Small intestine (tissue), 16 donors: ENCODE measurements around the gene USH2A. TPM values are rescaled to one million over a fixed set of nuclear protein-coding genes. Genes with fewer than 3 reads are reported as not detected.

ENCODE experiments used
- DNase-seq, 2 donors: peaks; one replicate each; pipeline versions ENCODE4 v3.0.0 to v3.0.0-alpha.2; 2013
- FAIRE-seq: peaks from 2 replicates; lab custom pipeline; 2012; peaks lifted over from hg19 to GRCh38; lab: Jason Lieb, UNC
- H3K27ac ChIP-seq, 3 donors: one replicate each; pipeline ENCODE4 v1.5.1; 2013; ENCODE audit warnings: low read length in 2 of 3, mild to moderate bottlenecking in 2 of 3, control low read depth in 1 of 3, inconsistent platforms in 1 of 3, low read depth in 1 of 3, moderate library complexity in 1 of 3
- H3K27me3 ChIP-seq, 3 donors: one replicate each; pipeline ENCODE4 v1.6.1; 2013; ENCODE audit warnings: low read length in 3 of 3, inconsistent platforms in 1 of 3; ENCODE audit not compliant: control insufficient read depth in 3 of 3, insufficient read depth in 3 of 3
- H3K36me3 ChIP-seq, 3 donors: one replicate each; pipeline ENCODE4 v1.6.1; 2013; ENCODE audit warnings: low read length in 3 of 3, inconsistent platforms in 1 of 3, low read depth in 1 of 3, mild to moderate bottlenecking in 1 of 3, moderate library complexity in 1 of 3; ENCODE audit not compliant: control insufficient read depth in 3 of 3, insufficient read depth in 2 of 3
- H3K4me1 ChIP-seq, 3 donors: one replicate each; pipeline ENCODE4 v1.6.1; 2013; ENCODE audit warnings: low read length in 2 of 3, inconsistent platforms in 1 of 3, low read depth in 1 of 3, mild to moderate bottlenecking in 1 of 3, moderate library complexity in 1 of 3; ENCODE audit not compliant: control insufficient read depth in 3 of 3, insufficient read depth in 2 of 3
- H3K4me3 ChIP-seq, 3 donors: one replicate each; pipeline ENCODE4 v1.5.1; 2013; ENCODE audit warnings: low read length in 3 of 3, control low read depth in 1 of 3, inconsistent platforms in 1 of 3, low read depth in 1 of 3, mild to moderate bottlenecking in 1 of 3, moderate library complexity in 1 of 3
- H3K9me3 ChIP-seq, 2 donors: one replicate each; pipeline ENCODE4 v1.6.1; 2013; ENCODE audit warnings: low read depth in 1 of 2, low read length in 1 of 2; ENCODE audit not compliant: control insufficient read depth in 2 of 2, insufficient read depth in 1 of 2
- WGBS, 3 donors: extraction: QIAGEN DNeasy Blood & Tissue Kit; methylation state at CpG; one replicate each; pipeline ENCODE4 v1.1.7; 2013; 5-methylcytosine and 5-hydroxymethylcytosine counted together
- long read RNA-seq, 10 donors: transcript quantifications; one replicate each; lab custom pipeline, GENCODE V29; 2026
- polyA plus RNA-seq, 4 donors: library from polyadenylated mRNA; stranded (reverse) in 3 of 4; unstranded in 1 of 4; fragments of 200-250 nt in 3 of 4; fragments of 120-200 nt in 1 of 4; gene quantifications; one replicate each; pipeline versions ENCODE4 v1.2.1 to v1.2.3, GENCODE V29; 2013
- donor health status: healthy with polysubstance abuse.
- donor health status: control.
- donor health status: control.
- donor health status: Bipolar disorder and iron deficiency.
- donor health status: healthy.

USH2A gene, protein sequence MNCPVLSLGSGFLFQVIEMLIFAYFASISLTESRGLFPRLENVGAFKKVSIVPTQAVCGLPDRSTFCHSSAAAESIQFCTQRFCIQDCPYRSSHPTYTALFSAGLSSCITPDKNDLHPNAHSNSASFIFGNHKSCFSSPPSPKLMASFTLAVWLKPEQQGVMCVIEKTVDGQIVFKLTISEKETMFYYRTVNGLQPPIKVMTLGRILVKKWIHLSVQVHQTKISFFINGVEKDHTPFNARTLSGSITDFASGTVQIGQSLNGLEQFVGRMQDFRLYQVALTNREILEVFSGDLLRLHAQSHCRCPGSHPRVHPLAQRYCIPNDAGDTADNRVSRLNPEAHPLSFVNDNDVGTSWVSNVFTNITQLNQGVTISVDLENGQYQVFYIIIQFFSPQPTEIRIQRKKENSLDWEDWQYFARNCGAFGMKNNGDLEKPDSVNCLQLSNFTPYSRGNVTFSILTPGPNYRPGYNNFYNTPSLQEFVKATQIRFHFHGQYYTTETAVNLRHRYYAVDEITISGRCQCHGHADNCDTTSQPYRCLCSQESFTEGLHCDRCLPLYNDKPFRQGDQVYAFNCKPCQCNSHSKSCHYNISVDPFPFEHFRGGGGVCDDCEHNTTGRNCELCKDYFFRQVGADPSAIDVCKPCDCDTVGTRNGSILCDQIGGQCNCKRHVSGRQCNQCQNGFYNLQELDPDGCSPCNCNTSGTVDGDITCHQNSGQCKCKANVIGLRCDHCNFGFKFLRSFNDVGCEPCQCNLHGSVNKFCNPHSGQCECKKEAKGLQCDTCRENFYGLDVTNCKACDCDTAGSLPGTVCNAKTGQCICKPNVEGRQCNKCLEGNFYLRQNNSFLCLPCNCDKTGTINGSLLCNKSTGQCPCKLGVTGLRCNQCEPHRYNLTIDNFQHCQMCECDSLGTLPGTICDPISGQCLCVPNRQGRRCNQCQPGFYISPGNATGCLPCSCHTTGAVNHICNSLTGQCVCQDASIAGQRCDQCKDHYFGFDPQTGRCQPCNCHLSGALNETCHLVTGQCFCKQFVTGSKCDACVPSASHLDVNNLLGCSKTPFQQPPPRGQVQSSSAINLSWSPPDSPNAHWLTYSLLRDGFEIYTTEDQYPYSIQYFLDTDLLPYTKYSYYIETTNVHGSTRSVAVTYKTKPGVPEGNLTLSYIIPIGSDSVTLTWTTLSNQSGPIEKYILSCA (N-terminal part only)
- polyA plus RNA-seq: under 1 TPM in 2 of 4 donors, not detected in 2; under 0.01 to 0.07 TPM
- long read RNA-seq, donor 1: 0 reads
- long read RNA-seq, donor 2: 0 reads
- long read RNA-seq, donor 3: 0 reads
- long read RNA-seq, donor 4: 0 reads
- long read RNA-seq, donor 5: 0 reads
- long read RNA-seq, donor 6: 0 reads
- long read RNA-seq, donor 7: 0 reads
- long read RNA-seq, donor 8: 0 reads
- long read RNA-seq, donor 9: 0 reads
- long read RNA-seq, donor 10: 0 reads

GRCh38 chr1:216422821-216423520, at the start of gene USH2A:
USH2A (minus strand) TSS chr1:216423448; CDS start chr1:216422336, 1,112 bp downstream.
- H3K9me3 ChIP-seq: no peaks in the 10 kb centered on the region
- no peaks in the 10 kb centered on the region for H3K27me3 ChIP-seq
- peak; percentile 2 to 18 for DNase-seq
- no peak within 1 kb of the TSS for H3K4me3 ChIP-seq
- H3K4me1 ChIP-seq: no peaks in the 10 kb centered on the region
- no peak within 1 kb of the TSS for H3K27ac ChIP-seq
- no peak for FAIRE-seq
- no peaks in the 10 kb centered on the region for H3K36me3 ChIP-seq
- 38 to 49% (median 47%) methylated on average over 5 of the region's 5 CpGs for WGBS, 3 donors

DNA sequence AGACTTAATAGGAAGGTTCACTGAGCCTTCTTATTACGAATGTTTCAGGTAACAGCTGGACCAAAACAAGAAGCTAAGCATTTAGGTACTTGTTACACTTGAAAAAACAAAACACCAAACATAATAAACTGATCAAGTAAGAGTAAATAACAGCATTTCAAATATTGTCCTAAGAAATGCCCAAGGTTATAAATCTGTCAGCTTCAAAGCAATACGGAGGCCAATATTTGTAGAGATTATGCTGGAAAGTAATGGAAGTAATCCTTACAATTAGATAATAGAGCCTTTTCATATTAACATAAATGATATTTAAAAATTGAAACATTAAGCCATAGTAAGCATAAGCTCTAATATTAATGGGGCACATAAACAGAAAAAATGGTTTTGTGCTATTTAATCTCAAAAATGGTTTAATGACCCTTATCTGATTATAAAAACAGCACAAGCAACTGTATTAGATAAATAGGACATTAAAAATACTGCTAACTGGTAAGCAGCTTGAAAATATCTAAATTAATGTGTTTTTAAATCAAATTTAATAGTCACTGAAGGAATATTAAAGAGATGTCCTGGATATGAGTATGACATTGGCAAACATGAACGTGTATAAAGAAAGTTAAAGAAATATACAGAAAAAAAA, 43.0 kb upstream of the USH2A start:
- H3K9me3 ChIP-seq: no peaks in the 10 kb centered on the region
- no peak overlapping the region for H3K27ac ChIP-seq
- H3K27me3 ChIP-seq: no peaks in the 10 kb centered on the region
- no peak overlapping the region for H3K4me3 ChIP-seq
- FAIRE-seq (no peak), DNase-seq (no peak)
- WGBS, 3 donors: 64 to 75% (median 73%) methylated on average over 3 of the region's 3 CpGs
- no peaks in the 10 kb centered on the region for H3K36me3 ChIP-seq
- no peaks in the 10 kb centered on the region for H3K4me1 ChIP-seq

GRCh38 chr1:216464489-216464888, 41.2 kb upstream of the USH2A start:
- H3K4me3 ChIP-seq: no peak overlapping the region
- H3K27me3 ChIP-seq: no peaks in the 10 kb centered on the region
- no peak overlapping the region for H3K27ac ChIP-seq
- DNase-seq: no peak
- FAIRE-seq: no peak
- 54 to 77% (median 63%) methylated on average over 1 of the region's 1 CpG for WGBS, 3 donors
- H3K9me3 ChIP-seq: no peaks in the 10 kb centered on the region
- H3K4me1 ChIP-seq: no peaks in the 10 kb centered on the region
- no peaks in the 10 kb centered on the region for H3K36me3 ChIP-seq

DNA sequence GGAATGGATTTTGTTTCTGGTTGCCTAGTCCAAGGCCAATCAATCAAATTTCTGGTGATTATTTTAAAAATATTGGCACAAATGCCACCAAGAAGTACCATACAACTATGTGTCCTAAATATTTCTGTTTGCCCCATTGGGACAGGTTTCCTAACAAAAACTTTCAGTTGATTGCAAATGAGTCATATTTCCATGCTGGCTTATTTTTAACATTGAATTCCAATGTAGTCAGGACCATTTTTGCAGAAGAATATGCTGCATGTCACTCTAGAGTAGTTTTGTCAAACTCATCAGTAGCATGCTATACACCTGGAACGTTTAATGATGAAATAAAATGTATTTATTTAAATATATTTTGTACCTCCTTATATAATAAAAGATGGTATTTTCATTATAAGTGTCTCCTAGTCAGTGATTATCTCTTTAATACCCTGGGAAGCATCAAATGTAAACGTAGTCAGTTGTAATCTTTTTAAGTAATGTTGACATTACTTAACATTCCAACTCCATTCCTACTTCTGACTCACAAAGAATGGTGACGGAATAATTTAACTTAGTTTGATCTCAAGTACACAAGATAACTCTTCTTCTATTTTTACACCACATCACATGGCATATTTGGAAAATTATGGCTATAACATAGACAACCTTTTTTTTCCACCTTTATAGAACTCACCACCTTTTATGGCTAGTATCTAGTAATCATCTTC, 39.0 kb upstream of the USH2A start:
- H3K9me3 ChIP-seq: no peaks in the 10 kb centered on the region

DNA sequence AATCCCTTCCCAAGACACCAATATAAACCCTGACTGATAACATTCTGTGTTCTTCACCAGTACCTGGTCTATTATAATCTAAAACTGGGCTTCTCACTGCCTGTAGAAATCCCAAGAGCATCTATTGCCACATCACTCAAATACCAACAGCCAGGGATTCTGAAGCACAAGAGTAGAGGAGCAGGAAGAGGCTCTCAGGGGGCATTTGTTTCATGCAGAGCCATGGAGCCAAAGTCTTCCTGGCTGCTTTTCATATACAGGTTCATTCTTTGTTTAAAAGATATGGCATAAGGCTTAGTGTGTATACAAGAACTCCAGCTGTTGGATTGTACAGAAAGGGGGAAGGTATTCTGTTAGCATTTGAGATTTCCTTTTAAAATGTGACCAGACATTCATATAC, 38.2 kb upstream of the USH2A start:
- DNase-seq (no peak), FAIRE-seq (no peak)
- Histone ChIP-seq H3K4me1 (no peaks in the 10 kb centered on the region), H3K9me3 (no peaks in the 10 kb centered on the region), H3K36me3 (no peaks in the 10 kb centered on the region), H3K27ac (no peak overlapping the region), H3K4me3 (no peak overlapping the region), H3K27me3 (no peaks in the 10 kb centered on the region)

More for the DNA sequence above, 39.0 kb upstream of the USH2A start:
- Histone ChIP-seq H3K27me3 (no peaks in the 10 kb centered on the region), H3K4me3 (no peak overlapping the region), H3K4me1 (no peaks in the 10 kb centered on the region), H3K27ac (no peak overlapping the region), H3K36me3 (no peaks in the 10 kb centered on the region)
- WGBS, 3 donors: 46 to 49% (median 47%) methylated on average over 3 of the region's 3 CpGs
- DNase-seq (no peak), FAIRE-seq (no peak)

DNA sequence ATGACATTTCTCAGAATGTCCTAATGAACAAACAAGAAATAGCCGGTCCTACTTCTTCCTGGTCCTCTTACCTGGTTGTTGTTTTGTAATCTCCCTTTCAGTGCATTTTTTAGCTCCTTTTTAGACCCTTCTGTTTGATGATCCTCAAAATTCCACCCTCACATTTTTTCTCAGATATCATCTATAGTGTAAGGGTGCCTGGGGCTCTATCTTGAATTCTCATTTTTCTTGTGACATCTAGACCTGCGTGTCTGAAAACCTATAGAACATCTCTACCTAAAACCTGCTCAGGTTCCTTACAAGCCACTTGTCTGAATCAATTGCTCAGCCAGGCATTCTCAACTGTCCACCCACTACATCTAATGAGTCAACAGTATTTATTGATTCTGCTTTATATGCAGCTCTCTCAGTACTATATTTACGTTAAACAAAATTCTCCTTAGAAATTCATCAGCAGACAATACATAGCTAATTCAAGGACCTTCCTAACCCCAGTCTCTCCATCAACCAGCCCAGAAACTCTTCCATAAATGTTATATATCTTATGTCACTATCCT, 36.5 kb upstream of the USH2A start:
- FAIRE-seq (no peak), DNase-seq (no peak)
- no peak overlapping the region for H3K27ac ChIP-seq
- WGBS, 3 donors: 81 to 87% (median 86%) methylated on average over 3 of the region's 3 CpGs
- H3K4me3 ChIP-seq: no peak overlapping the region
- no peaks in the 10 kb centered on the region for H3K9me3 ChIP-seq
- H3K36me3 ChIP-seq: no peaks in the 10 kb centered on the region
- no peaks in the 10 kb centered on the region for H3K27me3 ChIP-seq
- no peaks in the 10 kb centered on the region for H3K4me1 ChIP-seq

- Histone ChIP-seq H3K36me3 (no peaks in the 10 kb centered on the region), H3K4me3 (no peak overlapping the region), H3K4me1 (no peaks in the 10 kb centered on the region), H3K27ac (no peak overlapping the region), H3K27me3 (peaks cover 0 to 2% (median 0%) of the 10 kb centered on the region in 3 donors), H3K9me3 (no peaks in the 10 kb centered on the region)
- DNase-seq (no peak), FAIRE-seq (no peak)
Observed at GRCh38 chr1:216458812-216459211, 35.6 kb upstream of the USH2A start.
